ENCODE data around the gene LRRN2.

Gene LRRN2

DNA sequence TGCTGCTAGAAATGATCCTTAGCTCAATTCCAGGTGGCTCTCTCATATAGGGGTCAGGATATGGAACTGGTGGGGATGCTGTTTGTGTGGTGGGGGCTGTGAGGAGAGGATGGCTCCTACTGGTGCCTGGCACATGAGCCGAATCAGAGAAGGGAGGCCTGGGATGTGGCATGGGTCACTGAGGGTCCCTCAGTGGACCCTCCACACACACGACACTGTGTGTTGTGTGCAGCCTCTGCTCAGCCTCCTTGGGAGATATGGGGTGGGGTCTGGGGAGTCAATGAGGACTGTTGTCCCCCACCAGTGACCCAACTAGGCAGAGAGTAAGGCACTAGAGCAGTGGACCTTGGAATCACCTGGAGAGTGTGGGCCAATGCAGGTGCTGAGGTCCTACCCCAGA, 3.2 kb upstream of the LRRN2 start:
- no peak for FAIRE-seq

DNA sequence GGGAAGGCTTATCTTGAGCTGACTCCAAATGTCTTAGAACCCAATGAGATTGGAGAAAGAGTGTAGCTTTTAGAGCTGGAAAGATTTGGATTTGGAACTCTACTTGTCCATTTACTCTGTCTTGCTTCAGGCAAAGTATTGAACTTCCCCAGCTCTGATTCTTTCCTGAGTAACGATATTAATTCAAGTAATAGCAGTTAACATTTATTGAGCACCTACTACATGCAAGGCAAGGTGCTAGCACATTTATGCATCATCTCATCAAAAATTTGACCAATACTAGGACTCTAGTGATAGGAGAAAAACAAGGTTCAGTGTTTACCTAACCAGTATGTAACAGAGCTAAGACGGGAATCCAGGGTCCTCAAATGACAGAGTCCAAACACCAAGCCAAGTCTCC, 2.5 kb upstream of the LRRN2 start:
- no peak for FAIRE-seq

DNA sequence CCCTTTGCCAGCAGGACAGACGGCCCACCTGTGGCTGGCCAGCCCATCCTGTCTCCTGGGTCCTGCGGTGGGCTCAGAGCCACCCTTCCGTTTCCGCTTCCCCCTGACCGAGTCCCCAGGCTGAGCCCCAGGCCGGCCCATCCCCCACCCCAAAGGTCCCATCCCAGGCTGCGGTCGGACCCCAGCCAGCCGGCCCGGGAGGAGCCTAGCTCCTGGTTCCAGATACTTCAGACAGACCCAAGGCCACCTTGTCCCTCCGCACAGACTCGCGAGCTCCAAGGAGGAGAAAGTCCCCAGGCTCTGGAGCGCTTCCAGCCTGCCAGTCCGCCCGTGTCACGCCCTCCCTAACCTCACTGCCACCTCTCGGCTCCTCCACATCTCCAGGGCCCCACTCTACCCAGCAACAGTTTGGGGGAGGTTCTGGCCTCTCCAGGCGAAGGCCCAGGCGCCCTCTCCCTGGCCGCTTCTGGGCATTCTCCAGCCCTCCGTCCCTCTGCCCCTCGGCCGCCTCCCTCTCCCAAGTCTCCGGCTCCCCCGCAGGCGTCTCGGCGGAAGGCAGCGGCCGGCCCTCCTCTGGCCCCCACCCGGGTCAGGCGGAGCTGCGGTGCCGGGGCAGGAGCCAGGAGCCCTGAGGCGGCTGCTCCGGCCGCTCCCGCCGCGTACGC, 835 bp downstream of the LRRN2 start:
- FAIRE-seq = no peak

DNA sequence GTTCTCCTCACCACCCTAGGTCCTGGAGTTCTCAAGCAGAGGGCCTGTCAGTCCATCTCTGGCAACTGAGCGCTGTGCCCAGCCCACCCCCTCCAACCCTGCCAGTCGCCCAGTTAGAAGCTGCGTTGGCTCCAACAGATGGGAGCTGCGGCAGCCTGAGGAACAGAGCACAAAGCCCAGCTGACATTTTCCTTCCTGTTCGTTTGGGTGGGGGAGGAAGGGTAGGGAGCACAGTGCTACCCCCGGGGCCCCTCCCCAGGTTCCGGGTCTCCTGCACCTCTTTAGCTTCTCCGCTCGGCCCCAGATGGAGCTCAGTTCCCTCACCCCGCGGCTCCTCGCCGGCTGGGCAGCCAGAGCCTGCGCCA, 1.4 kb downstream of the LRRN2 start:
- FAIRE-seq = no peak

DNA sequence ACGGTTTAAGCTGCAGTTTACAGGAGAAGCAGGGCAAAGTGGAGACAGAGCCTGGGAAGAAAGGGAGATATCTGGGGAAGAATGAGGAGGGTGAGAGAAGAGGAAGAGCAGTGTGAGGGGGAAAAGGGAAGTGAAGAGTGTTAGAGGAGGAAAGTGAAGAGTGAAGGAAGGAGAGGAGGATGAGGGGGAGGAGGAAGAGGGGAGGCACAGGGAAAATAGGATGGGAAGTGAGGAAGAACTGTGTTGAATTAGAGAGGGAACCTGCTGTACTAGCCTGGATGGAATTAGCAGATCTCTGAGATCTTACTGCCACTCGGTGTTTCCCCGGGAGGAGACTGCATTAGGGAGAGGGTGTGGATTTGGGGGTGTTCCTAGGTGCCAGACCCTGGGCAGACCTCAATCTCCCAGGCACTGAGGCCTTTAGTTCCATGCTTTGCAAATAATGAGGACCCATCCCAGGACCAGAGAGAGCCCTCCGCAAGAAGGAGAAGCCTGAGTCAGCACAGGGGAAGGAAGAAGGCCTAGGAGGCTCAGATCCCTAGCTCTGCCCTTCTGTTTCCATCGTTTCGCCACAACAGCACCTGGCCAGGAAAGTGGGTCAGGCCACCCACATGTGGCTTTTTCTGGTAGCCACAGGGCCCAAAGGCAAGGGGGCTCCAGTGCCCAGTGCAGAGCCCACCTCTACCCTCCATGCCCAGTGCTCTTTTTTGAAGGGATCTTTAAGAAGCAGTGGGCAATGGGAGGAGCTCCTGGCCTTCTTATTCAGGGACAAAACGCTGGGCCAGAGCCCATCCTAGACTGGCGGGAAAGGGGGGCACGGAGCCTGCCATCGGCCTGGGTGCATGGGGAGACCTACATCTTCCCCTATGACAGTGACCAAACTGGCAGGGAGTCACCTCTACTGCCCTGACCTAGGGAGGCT, 2.0 kb downstream of the LRRN2 start:
- FAIRE-seq = no peak

DNA sequence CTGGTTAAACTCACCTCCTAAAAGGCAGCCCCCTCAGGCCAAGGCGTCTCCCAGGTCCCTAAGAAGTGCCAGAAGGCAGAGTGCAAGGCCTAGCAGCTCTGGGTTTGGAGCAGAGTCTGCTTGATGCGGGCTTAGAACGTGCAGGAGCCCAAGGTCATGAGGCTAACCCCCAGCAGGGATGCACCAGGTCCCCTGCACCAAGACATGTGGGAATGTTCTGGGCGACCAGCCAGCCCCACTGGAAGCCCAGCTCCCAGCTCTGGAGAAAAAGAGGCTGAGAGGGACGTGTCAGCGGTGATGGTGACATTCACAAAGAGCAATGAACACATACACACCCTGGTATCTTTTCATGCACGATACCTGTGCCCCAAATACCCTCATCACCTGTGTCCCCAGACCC, 5.1 kb downstream of the LRRN2 start:
- no peak for FAIRE-seq

DNA sequence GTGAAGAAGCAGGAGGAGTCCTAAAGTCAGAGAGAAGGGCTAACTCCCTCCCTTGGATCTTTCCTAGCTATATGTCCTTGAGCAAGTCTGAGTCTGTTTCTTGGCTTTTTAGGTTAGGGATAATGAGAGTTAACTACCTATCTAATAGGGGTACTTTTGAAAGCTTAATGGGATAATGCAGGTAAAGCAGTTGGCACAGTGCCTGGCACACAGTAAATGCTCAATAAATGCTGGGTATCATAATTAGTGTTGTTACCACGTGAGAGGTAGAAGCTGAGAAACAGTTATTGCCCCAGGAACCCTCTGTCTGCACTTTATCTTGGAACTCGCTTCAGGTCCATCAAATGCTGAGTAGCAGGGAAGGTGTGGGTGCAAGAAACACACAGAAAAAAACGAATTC, 5.5 kb downstream of the LRRN2 start:
- no peak for FAIRE-seq

DNA sequence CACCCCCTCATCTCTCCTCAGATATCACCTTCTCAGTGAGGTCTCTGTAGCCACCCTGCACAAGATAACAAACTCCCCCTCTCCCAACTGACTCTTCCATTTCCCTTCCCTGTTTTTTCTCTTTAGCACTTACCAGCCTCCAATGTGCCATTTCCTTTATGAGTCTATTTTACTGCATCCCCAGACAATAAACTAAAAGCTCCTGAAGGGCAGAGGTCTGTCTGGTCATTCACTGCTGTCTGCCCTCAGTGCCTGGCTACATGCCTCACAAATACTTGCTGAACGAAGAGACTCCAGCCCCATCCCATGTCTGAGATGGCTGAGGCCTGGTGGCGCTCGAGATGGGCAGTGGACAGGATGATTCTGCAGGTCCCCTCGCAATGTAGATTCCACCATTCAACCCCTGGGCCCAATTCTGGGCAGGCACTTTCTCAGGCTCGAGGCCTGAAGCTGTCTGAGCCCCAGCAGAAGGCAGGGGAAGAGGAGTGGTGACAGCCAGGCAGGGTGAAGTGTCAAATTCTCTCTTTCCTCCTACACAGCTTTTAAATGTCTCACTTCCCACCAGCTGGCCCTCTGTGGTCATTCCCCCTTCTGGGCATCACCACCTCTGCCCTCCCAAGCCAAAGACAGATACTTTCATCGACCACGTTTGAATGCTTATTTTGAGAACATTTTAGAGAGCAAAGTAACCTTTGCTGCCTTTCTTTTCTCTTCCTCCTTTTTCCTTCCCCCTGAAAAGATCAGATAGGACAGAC, 6.6 kb downstream of the LRRN2 start:
- no peak for FAIRE-seq

DNA sequence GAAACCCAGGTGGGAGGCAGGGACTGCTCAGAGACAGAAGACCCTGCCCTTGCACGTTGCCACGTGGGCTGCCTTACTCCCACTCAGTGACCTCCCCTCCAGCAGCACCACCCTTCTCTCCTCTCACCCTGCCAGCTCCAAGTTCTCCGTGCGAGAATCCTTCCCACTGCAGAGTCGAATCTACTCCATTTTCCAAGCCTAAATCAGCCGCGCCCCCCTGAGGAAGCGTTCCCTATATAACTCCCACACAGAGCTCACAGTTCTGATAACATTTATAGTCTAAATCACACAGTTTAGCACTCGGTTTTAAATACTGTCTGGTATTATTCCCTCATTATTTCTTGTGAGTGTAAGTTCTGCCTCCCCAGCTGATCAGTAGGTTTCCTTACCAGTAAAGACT, 7.7 kb downstream of the LRRN2 start:
- no peak for FAIRE-seq

DNA sequence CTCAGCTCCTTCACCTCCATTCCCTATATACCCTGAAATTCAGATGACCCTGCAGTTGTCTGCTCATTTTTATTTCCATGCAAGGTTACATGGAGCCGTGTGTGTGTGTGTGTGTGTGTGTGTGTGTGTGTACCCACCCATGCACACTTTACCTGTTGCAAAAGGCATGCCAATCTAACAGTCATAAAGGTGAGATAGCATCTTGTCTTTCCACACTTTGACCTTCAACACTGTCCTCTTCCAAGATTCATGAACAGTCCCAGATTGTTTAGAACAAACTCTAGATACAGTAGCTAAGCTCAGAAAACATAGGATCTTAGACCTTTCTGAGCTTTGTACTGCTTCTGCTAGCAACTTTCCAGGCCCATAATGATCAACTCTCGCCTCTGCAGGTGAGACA, 9.5 kb downstream of the LRRN2 start:
- no peak for FAIRE-seq

DNA sequence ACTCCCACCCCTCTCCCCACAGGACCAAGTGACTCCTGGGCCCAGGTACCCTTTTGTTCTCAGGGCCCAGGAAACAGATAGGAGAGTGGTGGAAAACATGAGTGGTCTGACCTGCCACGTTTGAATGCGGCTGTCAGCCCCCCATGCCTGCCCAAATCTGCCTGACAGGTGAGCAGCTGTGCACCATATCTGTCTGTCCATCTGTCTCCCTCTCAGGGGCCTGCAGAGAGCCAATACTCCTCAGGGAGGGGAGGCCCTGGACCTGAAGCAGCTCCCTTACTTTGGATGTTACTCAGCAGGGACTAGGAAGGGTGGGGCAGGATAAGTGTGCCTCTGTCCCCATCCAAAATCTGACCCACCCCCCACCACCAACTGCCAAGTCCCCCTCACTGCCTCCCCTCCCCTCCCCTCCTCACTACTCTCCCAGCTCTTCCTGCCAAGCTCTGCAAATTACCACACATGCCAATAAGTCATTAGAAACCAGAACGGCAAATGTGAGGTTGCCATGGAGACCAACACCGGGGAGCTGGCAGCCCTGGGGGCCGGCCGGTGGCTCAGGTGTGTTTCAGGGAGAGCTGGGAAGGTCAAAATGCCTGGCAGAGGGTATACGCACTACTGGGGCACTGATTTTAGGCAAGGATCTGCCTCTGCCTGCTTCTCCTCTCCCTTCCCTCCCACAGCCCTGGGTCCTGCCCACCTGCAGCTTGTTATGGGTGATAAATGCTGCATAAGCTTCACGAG, 11.5 kb downstream of the LRRN2 start:
- FAIRE-seq = no peak

DNA sequence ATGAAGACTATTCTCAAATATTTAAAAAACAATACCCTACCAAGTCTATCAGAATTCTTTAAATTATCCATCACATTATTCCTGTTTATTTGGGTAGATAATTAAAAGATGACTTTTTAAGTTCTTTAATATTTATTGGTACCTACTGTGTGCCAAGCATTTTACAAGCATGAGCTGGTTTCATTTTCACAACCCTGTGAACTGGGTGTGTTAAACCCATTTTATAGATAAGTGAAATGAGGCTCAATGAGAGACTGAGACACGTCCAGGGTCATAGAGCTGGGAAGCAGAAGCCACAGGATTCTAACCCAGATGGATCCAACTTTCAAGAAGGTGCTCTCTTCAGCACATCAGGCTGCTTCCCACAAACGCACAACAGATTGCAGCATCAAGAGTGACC, 12.3 kb downstream of the LRRN2 start:
- no peak for FAIRE-seq

DNA sequence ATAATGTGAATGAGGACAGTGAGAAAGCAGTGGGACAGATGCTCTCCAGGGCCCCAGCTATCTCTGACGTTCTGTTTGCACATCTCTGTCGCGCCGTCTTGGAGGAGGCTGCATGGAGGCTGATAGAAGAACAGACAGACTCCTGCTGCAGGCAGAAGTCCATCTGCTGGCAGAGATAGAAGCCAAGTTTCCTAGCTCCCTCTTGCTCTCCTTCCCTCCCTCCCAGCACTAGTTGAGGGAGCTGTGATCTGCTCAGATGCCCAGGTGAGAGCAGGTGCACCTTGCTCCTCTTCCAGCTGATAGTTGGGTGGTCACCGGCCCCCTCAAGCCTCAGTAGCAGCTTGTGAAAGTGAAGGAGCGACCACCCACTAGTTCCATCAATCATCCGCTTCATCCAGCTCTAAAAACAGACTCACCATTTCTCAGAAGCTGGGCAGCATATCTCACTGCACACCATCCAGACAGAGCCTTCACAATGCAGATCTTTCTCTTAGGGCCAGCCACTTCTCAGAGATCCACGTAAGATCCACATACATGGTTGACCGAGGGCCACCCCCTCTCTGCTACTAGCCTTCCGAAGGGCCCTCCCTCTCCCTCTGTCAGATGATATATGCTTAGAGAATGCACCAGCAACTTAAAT, 12.9 kb downstream of the LRRN2 start:
- FAIRE-seq = no peak

DNA sequence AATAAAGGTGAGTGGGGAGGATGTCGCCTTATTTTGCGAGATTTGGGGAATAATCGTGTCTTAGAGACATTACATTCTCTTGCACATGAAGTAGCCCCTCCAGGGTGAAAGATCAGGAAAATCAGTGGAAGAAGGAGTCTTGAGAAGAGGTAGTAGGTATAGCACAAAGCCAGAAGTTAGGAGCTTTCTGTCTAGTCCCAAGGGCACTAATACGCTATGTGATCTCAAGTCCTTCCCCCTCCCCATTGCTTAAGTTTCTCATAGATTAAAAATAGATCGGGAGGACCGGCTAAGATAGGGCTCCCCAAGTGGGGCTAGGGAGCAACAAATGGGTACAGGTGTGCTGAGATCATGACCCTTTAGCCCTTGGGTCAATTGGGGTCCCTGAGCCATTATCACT, 13.5 kb downstream of the LRRN2 start:
- no peak for FAIRE-seq

DNA sequence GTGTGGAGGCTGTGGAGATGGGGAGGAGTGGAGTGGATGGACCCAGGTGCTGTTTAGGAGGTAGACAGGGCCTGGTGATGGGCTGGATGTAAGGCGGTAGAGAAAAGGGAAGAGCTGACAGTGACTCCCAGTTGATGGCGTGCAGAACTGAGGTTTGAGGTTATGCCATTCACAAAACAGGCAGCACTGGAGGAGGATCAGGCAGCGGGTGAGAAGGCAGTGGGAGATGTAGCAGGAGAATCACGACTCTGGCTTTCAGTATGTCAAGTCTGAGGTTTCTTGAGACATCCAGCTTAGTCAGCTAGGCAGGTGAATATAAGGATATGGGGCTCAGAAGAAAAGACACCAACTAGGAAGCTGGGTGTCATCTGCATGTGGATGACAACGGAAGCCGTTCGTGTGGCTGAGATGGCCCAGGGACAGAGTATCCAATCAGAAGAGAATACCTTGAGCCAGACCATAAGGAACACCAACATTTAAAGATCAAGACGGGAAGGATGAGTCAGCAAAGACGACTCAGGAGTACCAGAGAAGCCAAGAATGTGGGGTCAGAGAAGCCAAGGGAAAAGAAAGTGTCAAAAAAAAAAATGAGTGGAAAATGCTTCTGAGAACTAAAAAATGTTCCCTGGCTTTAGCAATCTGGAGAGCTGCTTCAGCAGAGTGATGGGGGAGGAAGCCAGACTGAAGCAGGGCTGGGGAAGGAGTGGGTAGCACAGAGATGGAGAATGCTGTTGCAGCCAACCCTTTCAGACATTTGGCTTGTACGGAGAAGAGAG, 15.2 kb downstream of the LRRN2 start:
- FAIRE-seq = no peak

DNA sequence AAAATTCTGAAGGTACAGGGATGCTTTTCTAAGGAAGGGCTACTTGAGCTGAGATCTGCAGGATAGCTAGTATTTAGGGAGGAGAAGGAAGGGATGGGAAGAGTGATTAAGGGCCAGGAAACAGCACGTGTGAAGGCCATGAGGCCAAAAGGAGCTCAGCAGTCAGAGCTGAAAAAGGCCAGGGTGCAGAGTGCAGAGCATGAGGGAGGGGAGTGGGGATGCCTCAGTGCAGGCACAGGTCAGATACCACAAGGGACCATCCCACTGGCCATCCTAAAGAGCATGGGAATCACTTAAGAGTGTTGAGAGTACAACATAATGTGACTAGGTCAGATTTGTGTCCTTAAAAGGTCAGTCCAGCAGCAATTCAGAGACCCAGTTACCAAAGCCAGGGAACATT, 16.0 kb downstream of the LRRN2 start:
- FAIRE-seq = no peak

DNA sequence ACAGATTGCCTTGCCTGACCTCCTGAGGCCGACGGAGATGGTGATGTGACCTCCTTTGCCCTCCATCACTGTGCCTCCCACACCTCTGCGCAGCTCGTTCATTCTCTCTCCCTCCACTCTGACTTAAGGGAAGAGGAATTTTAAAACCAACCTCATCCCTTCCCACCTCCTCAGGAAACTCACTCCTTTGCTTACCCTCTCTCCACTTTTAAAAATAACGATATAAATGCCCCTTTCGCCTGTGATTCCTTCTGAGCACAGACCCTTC, 21.2 kb downstream of the LRRN2 start:
- FAIRE-seq = no peak

DNA sequence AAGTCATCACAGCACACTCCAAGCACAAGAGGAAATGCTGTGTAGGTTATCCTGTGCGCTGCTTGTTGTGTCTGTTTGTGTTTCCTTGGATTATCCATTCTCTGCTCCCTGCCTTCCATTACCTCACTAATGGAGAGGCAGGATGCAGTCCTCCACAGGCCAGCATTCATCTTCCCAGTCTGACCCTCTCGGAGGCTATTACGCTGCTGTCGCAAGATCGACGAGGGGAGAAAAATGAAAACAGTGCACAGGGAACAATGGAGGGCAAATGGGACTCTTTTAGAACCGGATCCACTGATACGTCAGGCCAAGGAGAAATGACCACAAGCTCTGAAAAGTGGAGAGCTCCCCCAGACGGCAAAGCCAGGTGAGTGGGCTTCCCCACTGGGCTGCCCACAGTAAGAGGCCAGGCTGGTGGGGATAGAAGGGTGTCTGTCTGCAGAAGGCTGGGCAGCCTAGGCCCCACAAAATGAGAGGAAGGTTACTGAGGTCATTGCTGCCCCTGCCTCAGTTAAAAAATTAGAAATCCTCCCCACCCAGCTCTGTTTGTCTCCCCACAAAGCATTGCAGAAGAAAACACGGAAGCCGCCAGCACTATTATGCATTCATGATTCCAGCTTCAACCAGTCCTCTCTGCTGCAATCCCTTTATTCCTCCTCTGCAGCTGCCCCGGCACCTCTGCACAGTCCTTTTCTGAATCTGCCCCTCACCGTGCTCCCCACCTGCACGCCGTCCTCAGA, 21.7 kb downstream of the LRRN2 start:
- FAIRE-seq = no peak

DNA sequence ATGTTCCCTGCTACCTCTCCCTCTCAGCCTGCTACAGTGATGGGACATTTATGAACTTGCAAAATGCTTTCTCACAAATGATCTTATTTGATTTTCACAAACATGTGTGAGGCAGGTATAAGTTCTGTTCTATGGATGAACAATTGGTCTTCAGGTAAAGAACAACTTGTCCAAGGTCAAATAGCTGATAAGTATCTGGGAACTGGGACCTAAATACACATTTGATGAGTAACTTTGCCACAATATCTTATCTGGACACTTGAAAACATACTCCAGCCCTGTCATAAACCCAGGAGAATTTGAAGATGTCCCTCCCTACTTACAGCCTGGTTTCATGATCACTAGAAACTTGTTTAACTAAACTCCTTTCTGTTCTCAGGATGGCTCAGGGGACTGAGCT, 23.0 kb downstream of the LRRN2 start:
- FAIRE-seq = no peak

DNA sequence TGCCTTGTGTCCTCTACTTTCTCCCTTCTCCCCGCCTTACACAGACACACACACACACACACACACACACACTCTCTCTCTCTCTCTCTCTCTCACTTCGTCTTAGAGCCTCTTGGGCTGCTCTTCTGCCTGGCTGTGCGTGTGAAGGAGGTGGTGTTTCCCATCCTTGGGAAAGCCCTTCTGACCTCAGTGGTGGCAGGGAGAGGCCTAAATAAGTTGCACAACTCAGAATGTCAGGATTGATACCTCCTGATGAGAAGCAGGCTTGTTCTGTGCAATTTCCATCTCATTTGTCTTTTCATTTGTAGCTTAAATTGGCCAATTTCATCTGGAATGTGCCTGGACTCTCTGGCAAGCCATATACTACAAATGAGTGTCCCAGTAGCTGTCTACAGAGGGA, 25.0 kb downstream of the LRRN2 start:
- FAIRE-seq = no peak

DNA sequence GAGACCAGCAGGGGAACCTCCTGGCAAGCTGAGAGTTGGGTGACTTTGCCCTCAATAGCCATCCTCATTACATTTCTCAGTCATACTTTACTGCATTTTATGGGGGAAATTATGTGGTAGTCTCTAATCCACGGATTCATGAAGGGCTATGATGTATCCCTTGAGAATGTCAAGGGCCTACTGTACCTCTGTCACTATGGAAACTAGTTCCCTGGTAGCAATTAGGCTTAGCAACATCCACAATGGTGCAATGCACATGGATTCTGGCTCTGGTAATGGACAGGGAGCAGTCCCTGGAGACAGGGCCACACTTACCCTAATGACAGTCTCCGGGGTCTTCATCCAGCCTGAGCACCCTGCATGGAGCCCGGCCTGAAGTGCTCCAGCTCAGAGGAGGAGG, 26.5 kb downstream of the LRRN2 start:
- FAIRE-seq = no peak
